GM12878 (cell line): ENCODE results near the gene AHNAK. TPM values are rescaled to one million over a fixed set of nuclear protein-coding genes. Genes with fewer than 3 reads are reported as not detected.
A peak's percentile ranks its signal among the peaks of the same experiment; 100 is the strongest.

Experiments
- BACH1 ChIP-seq: fragments of 450-650 bp; IDR thresholded peaks from 2 replicates; pipeline ENCODE4 v1.6.1; 2017; ENCODE audit warnings: mild to moderate bottlenecking, borderline replicate concordance
- CBX5 ChIP-seq: sonication (generic); IDR thresholded peaks from 2 replicates; pipeline ENCODE4 v1.6.1; 2016; ENCODE audit warnings: low read depth, moderate library complexity, mild to moderate bottlenecking, inconsistent platforms
- CHD2 ChIP-seq: IDR thresholded peaks from 2 replicates; pipeline ENCODE4 v1.6.1; 2011; ENCODE audit warnings: low read depth, low read length, improper control_type of control experiment, borderline replicate concordance
- EP300 ChIP-seq, 2 experiments: fragments of 150-350 bp in 1 of 2; IDR thresholded peaks; 2 replicates each; pipeline ENCODE4 v1.6.1; 2011 to 2012; ENCODE audit warnings: low read depth in 2 of 2, low read length in 2 of 2, borderline replicate concordance in 1 of 2, improper control_type of control experiment in 1 of 2, inconsistent platforms in 1 of 2; ENCODE audit not compliant: control insufficient read depth in 1 of 2
- HDGF ChIP-seq: fragments of 450-650 bp; IDR thresholded peaks from 2 replicates; pipeline ENCODE4 v1.6.1; 2016; ENCODE audit warnings: antibody characterized with exemption
- IRF4 ChIP-seq: IDR thresholded peaks from 2 replicates; pipeline ENCODE4 v1.6.1; 2011; ENCODE audit warnings: low read depth, low read length
- JUNB ChIP-seq: IDR thresholded peaks from 2 replicates; pipeline ENCODE4 v1.6.1; 2016; ENCODE audit warnings: antibody characterized with exemption, mild to moderate bottlenecking
- KLF5 ChIP-seq: fragments of 450-650 bp; IDR thresholded peaks from 2 replicates; pipeline ENCODE4 v1.6.1; 2014; ENCODE audit warnings: mild to moderate bottlenecking; ENCODE audit not compliant: partially characterized antibody
- LARP7 ChIP-seq: fragments of 450-650 bp; IDR thresholded peaks from 2 replicates; pipeline ENCODE4 v1.6.1; 2017; ENCODE audit warnings: mild to moderate bottlenecking
- NBN ChIP-seq: fragments of 450-650 bp; IDR thresholded peaks from 2 replicates; pipeline ENCODE4 v1.6.1; 2016
- PAX5 ChIP-seq: IDR thresholded peaks from 2 replicates; pipeline ENCODE4 v1.6.1; 2011; ENCODE audit warnings: low read depth, low read length, borderline replicate concordance
- PBX3 ChIP-seq: IDR thresholded peaks from 2 replicates; pipeline ENCODE4 v1.6.1; 2011; ENCODE audit warnings: mild to moderate bottlenecking, low read depth, low read length, moderate library complexity; ENCODE audit not compliant: insufficient replicate concordance
- POLR2A ChIP-seq: IDR thresholded peaks from 2 replicates; pipeline ENCODE4 v1.6.1; 2011; ENCODE audit warnings: low read depth, mild to moderate bottlenecking, low read length
- POU2F2 ChIP-seq: IDR thresholded peaks from 3 replicates; pipeline ENCODE4 v1.6.1; 2011; ENCODE audit warnings: low read depth, mild to moderate bottlenecking, low read length, borderline replicate concordance
- RELA ChIP-seq: fragments of 450-650 bp; IDR thresholded peaks from 2 replicates; pipeline ENCODE4 v1.8.0; 2014; ENCODE audit warnings: borderline replicate concordance; ENCODE audit not compliant: partially characterized antibody
- RELB ChIP-seq: fragments of 450-650 bp; IDR thresholded peaks from 2 replicates; pipeline ENCODE4 v1.6.1; 2017; ENCODE audit warnings: low read depth, mild to moderate bottlenecking, moderate library complexity
- SRF ChIP-seq, 2 experiments: IDR thresholded peaks; 2 replicates each; pipeline ENCODE4 v1.6.1; 2011; ENCODE audit warnings: low read depth in 2 of 2, low read length in 2 of 2, mild to moderate bottlenecking in 1 of 2, moderate library complexity in 1 of 2
- TBL1XR1 ChIP-seq: IDR thresholded peaks from 2 replicates; pipeline ENCODE4 v1.6.1; 2012; ENCODE audit warnings: low read depth, low read length, improper control_type of control experiment
- polyA plus RNA-seq, 11 experiments: library from polyadenylated mRNA; depleted of rRNA in 4 of 11; unstranded in 6 of 11; stranded (reverse) in 5 of 11; fragments of >200 nt; fragmentation: Nextera tagmentation in 4 of 11; fragmentation: Illumina TruSeq in 1 of 11; extraction: Ambion mirVana in 4 of 11; extraction: Trizol in 1 of 11; gene quantifications; 1 replicate in 1 of 11; 2 replicates in 10 of 11; pipeline versions ENCODE4 v1.2.1 to v1.2.3, GENCODE V29; 2011 to 2016; ENCODE audit warnings: inconsistent platforms in 2 of 11, missing spikeins in 2 of 11, low read depth in 1 of 11
- total RNA-seq, 4 experiments: library from RNA; depleted of rRNA in 3 of 4; stranded (reverse); fragments of >200 nt in 3 of 4; fragmentation: Illumina TruSeq in 1 of 4; extraction: Trizol in 1 of 4; gene quantifications; 2 replicates each; pipeline versions ENCODE4 v1.2.1 to v1.2.3, GENCODE V29; 2013 to 2021
- TF ChIP-seq, protein P1 (sequence below): IDR thresholded peaks from 2 replicates; pipeline ENCODE4 v1.6.1; 2012; ENCODE audit warnings: mild to moderate bottlenecking, low read depth, low read length
- TF ChIP-seq, protein P2 (sequence below): fragments of 450-650 bp; IDR thresholded peaks from 2 replicates; pipeline ENCODE4 v1.6.1; 2016; ENCODE audit warnings: mild to moderate bottlenecking

The AHNAK gene
- total and polyA plus RNA-seq, 10 of the 15 experiments (the other 5 are each of a cell fraction or from before 2014, with no cell fraction given) = 0.76 to 90.3 (median 19.4) TPM

DNA sequence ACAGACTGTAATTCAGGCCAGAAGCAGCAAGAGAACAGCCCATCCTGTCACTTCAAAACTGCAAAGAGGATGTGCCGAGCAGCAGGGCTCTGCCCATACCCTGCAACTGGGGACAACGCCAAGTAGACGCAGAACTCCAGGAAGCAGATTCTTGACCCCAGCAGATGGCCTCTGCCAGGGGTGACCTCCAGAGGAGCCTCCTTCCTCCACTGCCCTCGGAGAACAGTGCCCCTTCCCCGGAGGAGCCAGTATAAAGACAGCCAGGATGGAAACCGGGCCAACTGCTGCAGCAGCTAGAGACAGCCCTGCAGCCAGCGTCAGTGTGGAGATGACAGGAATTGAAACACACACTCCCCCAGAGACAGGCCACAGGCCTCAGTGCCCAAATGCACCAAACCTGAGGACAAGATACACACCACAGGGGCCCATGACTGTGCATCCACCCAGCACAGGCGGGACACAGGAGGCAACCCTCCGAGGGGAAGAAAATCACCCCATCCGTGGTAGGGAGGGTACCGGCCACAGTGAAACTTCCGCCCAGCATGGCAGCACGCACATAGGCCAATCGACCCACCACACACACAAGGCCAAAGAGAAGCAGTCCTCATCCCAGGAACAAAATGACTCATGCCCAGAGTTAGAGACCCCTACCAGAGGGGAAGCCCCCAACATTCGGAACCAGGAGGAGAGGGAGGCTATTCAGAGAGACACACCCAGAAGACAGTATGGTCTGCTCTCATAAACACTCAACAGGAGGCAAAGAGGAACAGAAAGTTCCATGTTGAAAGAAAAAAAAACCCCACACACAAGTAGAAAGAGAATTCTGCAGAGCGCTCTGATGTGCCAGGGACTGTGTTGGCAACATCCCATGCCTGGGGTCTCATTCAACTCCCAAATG is 5.6 kb downstream of the AHNAK start (continued):
- TF ChIP-seq, protein P1, sequence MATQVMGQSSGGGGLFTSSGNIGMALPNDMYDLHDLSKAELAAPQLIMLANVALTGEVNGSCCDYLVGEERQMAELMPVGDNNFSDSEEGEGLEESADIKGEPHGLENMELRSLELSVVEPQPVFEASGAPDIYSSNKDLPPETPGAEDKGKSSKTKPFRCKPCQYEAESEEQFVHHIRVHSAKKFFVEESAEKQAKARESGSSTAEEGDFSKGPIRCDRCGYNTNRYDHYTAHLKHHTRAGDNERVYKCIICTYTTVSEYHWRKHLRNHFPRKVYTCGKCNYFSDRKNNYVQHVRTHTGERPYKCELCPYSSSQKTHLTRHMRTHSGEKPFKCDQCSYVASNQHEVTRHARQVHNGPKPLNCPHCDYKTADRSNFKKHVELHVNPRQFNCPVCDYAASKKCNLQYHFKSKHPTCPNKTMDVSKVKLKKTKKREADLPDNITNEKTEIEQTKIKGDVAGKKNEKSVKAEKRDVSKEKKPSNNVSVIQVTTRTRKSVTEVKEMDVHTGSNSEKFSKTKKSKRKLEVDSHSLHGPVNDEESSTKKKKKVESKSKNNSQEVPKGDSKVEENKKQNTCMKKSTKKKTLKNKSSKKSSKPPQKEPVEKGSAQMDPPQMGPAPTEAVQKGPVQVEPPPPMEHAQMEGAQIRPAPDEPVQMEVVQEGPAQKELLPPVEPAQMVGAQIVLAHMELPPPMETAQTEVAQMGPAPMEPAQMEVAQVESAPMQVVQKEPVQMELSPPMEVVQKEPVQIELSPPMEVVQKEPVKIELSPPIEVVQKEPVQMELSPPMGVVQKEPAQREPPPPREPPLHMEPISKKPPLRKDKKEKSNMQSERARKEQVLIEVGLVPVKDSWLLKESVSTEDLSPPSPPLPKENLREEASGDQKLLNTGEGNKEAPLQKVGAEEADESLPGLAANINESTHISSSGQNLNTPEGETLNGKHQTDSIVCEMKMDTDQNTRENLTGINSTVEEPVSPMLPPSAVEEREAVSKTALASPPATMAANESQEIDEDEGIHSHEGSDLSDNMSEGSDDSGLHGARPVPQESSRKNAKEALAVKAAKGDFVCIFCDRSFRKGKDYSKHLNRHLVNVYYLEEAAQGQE = no peak
- TF ChIP-seq LARP7 = peak; percentile 44; the same call in 1 of the 2 replicates
- peak; percentile 66; the same call in 1 of the 2 replicates for TF ChIP-seq BACH1
- TF ChIP-seq RELB = peak; percentile 90
- peak; percentile 20; the same call in 1 of the 2 replicates for TF ChIP-seq TBL1XR1
- peak; percentile 57; the same call in 1 of the 2 replicates for TF ChIP-seq IRF4
- peak; percentile 96 for TF ChIP-seq NBN
- TF ChIP-seq HDGF = peak; percentile 93
- TF ChIP-seq, protein P2, sequence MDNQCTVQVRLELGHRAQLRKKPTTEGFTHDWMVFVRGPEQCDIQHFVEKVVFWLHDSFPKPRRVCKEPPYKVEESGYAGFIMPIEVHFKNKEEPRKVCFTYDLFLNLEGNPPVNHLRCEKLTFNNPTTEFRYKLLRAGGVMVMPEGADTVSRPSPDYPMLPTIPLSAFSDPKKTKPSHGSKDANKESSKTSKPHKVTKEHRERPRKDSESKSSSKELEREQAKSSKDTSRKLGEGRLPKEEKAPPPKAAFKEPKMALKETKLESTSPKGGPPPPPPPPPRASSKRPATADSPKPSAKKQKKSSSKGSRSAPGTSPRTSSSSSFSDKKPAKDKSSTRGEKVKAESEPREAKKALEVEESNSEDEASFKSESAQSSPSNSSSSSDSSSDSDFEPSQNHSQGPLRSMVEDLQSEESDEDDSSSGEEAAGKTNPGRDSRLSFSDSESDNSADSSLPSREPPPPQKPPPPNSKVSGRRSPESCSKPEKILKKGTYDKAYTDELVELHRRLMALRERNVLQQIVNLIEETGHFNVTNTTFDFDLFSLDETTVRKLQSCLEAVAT = peak; percentile 82
- TF ChIP-seq POLR2A = peak; percentile 61
- TF ChIP-seq PBX3 = no peak
- no peak for TF ChIP-seq SRF (IDR thresholded peaks at IDR 0.05; ENCODE audit: low read depth in 2 of 2, low read length in 2 of 2)
- TF ChIP-seq POU2F2 = peak; percentile 25; the same call in 1 of the 3 replicates
- peak; percentile 56 for TF ChIP-seq KLF5
- TF ChIP-seq EP300 (IDR thresholded peaks at IDR 0.05; ENCODE audit: borderline replicate concordance in 1 of 2, control insufficient read depth in 1 of 2, low read depth in 2 of 2, low read length in 2 of 2) = peak; percentile 49 to 64; a peak in 3 of 4 replicates
- peak; percentile 72 for TF ChIP-seq JUNB
- no peak for TF ChIP-seq CBX5
- TF ChIP-seq RELA = peak; percentile 53
- TF ChIP-seq CHD2 = 0 out of 2 replicates have a peak, but pooled peaks have one; percentile 36
- TF ChIP-seq PAX5 = 0 out of 2 replicates have a peak, but pooled peaks have one; percentile 31
